SH-SY5Y (cell line): ENCODE measurements around the gene MST1R.

Source experiments
- GATA2 ChIP-seq: IDR thresholded peaks from 2 replicates; pipeline ENCODE4 v1.6.1; 2011; ENCODE audit warnings: mild to moderate bottlenecking, low read depth, low read length
- GATA3 ChIP-seq: IDR thresholded peaks from 2 replicates; pipeline ENCODE4 v1.6.1; 2011; ENCODE audit warnings: low read depth, mild to moderate bottlenecking, low read length, moderate library complexity

- TF ChIP-seq GATA2 (no peak), GATA3 (no peak)
Measured at GRCh38 chr3:49845694-49846093, 58.0 kb downstream of the MST1R start.
